Left hindlimb (tissue), 1 donor: ENCODE measurements around the gene SEMA3G.

ENCODE experiments used
- DNase-seq: peaks from one replicate; pipeline ENCODE4 v3.0.0-alpha.2; 2018

The SEMA3G gene

DNA sequence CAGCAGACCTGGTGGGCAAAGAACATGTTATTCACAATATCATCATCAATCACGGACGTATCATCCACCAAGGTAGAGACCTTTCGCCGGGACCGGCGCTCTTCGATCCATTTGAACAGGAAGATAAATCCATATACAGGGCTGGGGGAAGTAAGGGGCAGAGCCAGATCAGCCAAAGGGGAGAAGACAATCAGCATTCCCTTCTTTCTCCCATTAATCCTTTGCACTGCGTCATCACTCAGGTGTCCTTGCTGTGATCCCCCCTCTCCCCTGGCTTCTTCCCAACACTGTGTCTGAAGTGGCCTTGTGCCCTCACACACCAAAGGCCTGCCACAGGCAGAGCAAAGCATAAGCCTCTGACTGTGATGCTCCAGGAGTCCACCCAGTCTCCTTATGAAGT is 36.4 kb downstream of the SEMA3G start:
- peak; percentile 25 for DNase-seq

DNA sequence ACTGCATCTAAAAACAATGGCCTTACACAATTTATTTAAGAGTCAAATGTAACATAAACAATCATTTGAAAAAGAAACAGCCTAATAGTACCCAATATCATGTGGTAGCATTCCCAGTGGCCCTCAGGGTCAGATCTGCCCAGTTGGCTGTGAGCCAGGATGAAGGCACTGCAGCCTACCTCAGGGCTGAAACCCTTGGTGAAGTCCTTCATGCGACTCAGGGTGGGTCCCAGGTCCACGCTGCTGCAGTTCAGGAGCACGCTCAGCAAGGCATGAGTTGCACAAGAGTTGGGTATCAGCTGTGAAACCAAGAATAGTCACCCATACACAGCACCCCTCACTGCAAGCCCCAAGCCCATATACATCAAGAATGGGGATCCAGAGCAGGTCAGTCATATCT is 37.1 kb downstream of the SEMA3G start:
- peak; percentile 20 for DNase-seq

GRCh38 chr3:52406791-52407510 is 38.0 kb downstream of the SEMA3G start:
- DNase-seq: peak; percentile 31

DNA sequence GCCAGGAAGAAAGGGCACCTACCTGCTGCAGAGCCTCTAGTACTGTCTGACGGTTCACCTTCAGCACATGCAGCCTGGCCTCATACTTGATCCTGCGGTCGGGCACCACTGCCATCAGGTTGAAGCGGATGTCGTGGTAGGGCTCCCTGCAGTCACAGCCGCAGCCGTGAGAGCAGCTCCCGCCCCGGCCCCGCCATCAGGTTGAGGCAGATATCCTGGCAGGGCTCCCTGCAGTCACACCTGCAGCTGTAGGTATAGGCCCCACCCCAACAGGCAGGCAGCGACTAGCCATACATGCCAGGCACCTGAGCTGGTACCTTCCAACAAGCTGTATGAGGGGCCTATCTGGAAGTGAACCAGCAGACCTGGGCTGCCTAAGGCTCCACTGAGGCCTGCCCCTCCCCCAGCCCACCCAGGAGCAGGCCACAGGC is 38.7 kb downstream of the SEMA3G start:
- peak; percentile 31 for DNase-seq

DNA sequence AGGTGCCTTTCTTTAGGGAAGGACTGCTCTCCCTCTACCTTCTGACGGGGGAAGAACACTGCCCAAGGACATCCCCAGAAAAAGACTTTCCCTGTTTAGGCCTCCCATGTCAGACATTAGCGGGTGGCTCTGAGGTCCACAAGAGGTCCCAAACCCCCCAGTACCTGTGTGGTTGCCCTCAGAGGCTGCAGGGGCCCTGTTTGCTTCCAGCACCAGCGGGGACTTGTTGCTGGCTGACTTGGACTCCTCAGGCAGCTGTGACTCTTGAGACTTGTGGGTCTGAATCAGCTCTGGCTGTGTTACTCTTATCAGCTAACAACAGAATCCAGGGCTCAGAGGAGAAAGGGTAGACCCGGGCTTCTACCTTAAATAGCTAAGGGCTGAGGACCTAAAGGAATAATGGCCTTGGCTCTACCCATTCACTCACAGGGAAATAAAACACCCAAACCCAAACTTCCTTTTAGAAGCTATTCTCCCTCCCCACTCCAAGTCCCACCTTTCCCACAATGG is 39.2 kb downstream of the SEMA3G start:
- DNase-seq: no peak

DNA sequence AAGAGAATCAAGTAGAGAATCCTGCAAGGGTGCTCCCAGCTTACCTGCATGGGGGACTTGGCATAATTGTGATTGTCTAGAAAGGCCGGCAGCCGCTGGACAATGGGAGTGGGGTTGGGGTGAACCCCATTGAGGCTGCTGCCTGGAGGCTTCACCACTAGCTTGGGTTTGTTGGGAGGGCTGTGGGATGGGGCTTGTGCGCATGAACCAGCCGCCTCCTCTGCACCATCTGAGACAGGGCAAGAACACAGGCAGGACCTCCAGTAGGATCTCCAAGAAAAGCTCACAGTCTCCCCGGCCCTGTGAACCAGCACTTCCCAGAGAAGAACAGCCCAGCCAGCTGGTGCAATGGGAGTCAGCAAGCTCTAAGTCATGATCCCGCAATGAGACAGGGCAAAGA is 39.8 kb downstream of the SEMA3G start:
- DNase-seq: peak; percentile 31

GRCh38 chr3:52404391-52404790 is 40.5 kb downstream of the SEMA3G start:
- DNase-seq: peak; percentile 20

- peak; percentile 30 for DNase-seq
Measured at GRCh38 chr3:52403955-52404354, 40.9 kb downstream of the SEMA3G start.

DNA sequence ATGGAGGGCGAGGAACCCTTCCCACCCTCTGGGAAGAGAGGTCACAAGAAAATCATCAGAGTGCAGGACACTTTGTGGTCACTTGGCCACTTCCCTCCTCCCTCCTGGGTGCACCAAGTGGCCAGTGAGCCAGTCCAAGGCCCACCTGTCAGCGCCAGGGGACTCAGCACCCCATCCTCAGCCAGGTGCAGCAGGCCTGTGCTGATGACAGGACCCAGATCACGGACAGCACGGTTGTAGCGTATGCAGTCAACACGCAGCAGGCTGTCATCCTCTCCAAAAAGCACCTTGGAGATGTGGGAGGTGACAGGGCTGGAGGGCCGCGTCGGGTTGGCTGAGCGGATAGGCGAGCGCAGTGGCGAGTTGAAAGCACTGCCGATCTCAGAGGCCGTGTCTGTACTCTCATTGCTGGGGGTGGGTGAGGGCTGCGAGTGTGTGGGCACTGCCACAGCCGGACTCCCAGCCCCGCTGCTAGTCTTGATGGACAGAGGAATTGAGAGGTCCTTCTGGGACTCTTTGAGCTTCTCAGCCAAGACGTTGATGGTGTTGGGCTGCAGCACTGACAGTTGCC is 41.5 kb downstream of the SEMA3G start:
- peak; percentile 21 for DNase-seq

DNA sequence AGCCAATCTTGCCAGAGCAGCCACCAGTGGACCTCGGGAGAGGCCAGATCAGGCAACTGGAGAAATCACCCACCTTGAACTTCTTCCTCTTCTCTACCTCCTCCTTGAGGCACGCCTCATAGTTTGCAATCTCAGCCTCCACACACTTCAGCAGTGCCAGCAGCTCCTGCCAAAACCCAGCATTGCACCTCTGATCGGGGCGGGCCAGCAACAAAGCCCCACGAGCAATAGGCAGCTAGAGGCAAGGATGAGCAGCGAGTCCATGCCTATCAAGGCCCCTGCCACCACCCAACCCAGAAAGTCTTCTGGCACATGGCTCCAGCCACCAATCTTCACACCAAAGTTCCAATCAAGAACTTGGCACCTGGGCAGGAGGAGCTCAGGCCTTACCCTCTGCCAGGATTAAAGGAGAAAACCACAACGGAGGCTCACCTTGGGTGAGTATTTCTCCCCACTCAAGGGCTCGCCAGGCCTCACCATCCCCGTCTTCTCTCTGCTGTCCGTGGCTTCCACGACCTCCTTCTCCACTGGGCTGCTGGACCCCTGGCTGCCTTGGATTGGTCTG is 42.1 kb downstream of the SEMA3G start:
- DNase-seq: no peak

DNA sequence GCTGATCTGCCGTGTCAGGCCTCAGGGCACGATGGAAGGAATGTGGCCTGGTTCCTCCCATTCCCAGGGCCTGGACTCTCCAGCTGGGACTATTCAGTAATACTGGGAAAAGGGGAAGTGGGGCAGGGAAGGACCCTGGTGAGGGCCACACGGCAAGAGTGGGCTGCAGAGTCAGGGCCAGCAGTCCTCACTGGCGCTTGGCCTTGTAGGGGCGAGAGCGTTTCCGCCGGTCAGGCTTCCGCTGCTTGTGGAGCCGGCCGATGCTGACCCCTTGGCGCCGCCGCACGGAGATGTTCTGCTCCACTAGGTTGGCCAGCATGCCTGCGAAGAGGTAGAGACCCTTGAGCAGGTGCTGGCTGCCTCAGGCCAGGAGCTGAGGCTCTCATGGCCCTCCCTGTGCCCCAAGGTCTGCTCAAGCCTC is 42.8 kb downstream of the SEMA3G start:
- peak; percentile 16 for DNase-seq

DNA sequence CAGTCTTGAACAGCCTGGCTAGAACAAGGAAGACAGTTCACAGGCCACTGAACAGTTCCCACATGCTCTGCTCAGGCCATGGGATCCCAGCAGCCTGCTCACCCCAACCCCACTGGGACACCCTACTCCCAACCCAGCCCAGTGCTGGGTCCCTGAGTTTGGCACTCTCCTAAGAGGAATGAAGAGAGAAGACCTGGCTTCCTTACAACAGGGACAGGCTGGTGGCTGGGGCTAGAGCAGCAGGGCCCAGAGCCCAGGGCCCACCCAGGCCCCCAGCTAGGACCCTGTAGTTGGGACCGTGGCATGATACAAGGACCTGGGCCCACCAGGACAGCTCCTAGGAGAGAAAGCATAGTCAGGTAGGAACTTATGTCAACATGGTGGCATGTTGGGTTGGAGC is 43.4 kb downstream of the SEMA3G start:
- peak; percentile 19 for DNase-seq

DNA sequence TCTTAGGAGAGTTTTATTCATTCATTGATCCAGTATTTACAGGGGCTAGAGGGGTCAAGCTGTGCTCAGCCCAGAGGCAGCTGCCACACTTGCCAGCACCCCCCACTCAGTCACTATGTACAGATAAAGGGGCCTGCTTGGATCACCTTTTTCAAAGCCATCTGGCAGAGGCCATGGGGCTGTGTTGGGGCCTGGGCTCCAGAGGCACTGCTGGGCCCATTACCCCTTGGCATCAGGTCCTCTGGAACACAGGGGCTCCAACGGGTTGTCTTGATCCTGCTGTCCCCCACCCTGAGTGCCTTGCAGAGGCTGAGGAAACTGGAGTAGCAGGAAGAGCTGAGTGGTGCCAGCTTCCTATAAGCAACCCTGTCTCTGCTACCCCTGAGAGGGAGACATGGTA is 43.9 kb downstream of the SEMA3G start:
- DNase-seq: peak; percentile 18

GRCh38 chr3:52400275-52400793 is 44.6 kb downstream of the SEMA3G start:
- DNase-seq: peak; percentile 15

DNA sequence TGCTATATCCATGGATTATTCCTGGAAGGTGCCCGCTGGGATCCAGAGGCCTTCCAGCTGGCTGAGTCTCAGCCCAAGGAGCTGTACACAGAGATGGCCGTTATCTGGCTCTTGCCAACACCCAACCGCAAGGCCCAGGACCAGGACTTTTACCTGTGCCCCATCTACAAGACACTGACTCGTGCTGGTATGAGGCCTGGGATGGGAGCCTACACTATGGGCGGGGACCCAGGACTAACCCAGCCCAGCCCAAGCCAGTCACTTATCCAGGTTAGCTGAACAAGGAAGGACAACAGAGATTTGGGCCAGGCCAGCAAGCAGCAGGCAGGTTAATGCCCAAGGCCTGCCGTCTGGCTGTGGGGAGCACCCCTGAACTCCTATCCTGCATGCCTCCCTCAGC is 45.3 kb downstream of the SEMA3G start:
- peak; percentile 32 for DNase-seq

DNA sequence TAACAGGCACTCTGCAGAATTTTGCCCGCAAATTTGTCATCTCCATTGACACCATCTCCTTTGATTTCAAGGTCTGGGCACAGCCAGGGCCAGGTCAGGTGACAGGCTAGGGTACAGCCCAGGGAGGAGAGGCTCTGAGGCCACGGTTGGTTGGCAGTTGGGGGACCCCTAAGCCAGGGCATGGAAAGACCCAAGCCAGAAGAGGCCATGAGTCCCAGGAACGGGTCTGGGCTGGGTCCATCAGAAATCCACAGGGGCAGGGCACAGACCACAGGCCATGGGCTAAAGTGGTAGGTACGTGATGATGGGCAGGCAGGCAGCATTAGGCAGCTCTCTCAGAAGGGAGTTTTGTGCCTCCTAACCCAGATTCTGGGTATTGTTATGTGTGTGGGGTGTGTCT is 45.8 kb downstream of the SEMA3G start:
- DNase-seq: peak; percentile 19

DNA sequence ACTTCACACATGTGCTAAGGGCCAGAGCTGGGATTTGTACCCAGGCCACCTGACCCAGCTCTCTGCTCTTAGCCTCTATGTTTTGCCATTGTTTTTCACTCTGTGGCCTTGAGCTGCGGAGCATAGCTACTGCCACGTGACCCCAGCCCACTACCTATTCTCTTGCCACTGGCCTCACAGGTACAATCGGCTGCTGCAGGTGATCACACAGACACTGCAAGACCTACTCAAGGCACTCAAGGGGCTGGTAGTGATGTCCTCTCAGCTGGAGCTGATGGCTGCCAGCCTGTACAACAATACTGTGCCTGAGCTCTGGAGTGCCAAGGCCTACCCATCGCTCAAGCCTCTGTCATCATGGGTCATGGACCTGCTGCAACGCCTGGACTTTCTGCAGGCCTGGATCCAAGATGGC is 46.2 kb downstream of the SEMA3G start:
- DNase-seq: peak; percentile 12

DNA sequence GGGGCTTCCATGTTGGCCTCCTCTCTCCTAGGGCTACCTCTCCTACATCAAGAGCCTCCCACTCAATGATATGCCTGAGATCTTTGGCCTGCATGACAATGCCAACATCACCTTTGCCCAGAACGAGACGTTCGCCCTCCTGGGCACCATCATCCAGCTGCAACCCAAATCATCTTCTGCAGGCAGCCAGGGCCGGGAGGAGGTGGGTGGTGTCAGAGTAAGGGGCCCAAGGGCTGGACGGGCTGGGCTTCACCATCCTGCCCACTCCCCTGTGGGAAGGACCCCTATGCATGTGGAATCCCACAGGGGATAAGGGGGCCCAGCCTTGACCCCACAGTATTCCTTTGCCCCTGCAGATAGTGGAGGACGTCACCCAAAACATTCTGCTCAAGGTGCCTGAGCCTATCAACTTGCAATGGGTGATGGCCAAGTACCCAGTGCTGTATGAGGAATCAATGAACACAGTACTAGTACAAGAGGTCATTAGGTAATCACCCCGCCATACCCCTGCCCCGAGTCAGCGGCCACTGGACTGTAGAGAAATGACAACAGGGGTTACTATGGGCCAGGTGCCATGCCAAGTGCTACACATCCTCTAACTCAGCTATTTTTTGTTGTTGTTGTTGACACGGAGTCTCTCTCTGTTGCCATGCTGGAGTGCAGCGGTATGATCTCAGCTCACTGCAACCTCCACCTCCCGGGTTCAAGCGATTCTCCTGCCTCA is 47.1 kb downstream of the SEMA3G start:
- DNase-seq: peak; percentile 26

- peak; percentile 21 for DNase-seq
Measured at GRCh38 chr3:52396907-52397591, 47.9 kb downstream of the SEMA3G start.

DNA sequence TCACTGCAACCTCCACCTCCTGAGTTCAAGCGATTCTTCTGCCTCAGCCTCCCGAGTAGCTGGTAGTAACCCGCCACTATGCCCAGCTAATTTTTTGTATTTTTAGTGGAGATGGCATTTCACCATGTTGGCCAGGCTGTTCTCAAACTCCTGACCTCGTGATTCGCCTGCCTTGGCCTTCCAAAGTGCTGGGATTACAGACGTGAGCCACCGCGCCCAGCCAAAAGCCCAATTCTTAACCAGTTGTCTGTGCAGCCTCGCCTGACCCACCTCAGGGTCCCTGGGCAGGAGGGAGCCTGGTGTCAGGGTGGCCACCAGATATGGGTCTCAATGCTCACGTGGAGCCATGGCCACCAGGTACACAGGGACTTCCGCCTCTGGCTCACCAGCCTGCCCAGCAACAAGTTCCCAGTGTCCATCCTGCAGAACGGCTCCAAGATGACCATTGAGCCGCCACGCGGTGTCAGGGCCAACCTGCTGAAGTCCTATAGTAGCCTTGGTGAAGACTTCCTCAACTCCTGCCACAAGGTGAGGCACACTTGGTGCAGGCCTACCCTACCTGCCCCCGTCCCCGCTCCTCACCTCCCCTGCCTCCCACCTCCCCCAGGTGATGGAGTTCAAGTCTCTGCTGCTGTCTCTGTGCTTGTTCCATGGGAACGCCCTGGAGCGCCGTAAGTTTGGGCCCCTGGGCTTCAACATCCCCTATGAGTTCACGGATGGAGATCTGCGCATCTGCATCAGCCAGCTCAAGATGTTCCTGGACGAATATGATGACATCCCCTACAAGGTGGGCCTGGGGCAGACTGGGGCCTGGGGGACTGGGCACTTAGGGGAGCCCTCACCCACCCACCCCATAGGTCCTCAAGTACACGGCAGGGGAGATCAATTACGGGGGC is 48.6 kb downstream of the SEMA3G start:
- peak; percentile 24 for DNase-seq

GRCh38 chr3:52395503-52395865 is 49.4 kb downstream of the SEMA3G start:
- DNase-seq: peak; percentile 31
